Liver (tissue), 9 donors: ENCODE results near the gene RNF220. TPM values are rescaled to one million over a fixed set of nuclear protein-coding genes. Genes with fewer than 3 reads are reported as not detected.

Source experiments
- DNase-seq: peaks from one replicate; pipeline ENCODE4 v3.0.0-alpha.2; 2017; ENCODE audit warnings: low spot score
- H3K27ac ChIP-seq, 2 donors: one replicate each; pipeline ENCODE4 v1.7.0; 2013; ENCODE audit warnings: inconsistent platforms in 2 of 2, low read length in 2 of 2, control low read depth in 1 of 2, low read depth in 1 of 2, mild to moderate bottlenecking in 1 of 2
- H3K27me3 ChIP-seq, 4 donors: one replicate each; pipeline versions ENCODE4 v1.6.1 to v1.7.0; 2013; ENCODE audit warnings: low read length in 3 of 4, inconsistent platforms in 1 of 4, mild to moderate bottlenecking in 1 of 4, moderate library complexity in 1 of 4; ENCODE audit not compliant: control insufficient read depth in 4 of 4, insufficient read depth in 4 of 4
- H3K36me3 ChIP-seq, 4 donors: one replicate each; pipeline versions ENCODE4 v1.6.1 to v1.7.0; 2013; ENCODE audit warnings: low read length in 3 of 4, mild to moderate bottlenecking in 3 of 4, low read depth in 1 of 4, moderate library complexity in 1 of 4; ENCODE audit not compliant: control insufficient read depth in 4 of 4, insufficient read depth in 3 of 4
- H3K4me1 ChIP-seq, 4 donors: one replicate each; pipeline versions ENCODE4 v1.6.1 to v1.7.0; 2013; ENCODE audit warnings: low read length in 3 of 4, mild to moderate bottlenecking in 3 of 4, moderate library complexity in 1 of 4; ENCODE audit not compliant: control insufficient read depth in 4 of 4, insufficient read depth in 4 of 4
- H3K4me3 ChIP-seq, 3 donors: one replicate each; pipeline versions ENCODE4 v1.6.1 to v1.7.0; 2013; ENCODE audit warnings: low read length in 3 of 3, control low read depth in 1 of 3, low read depth in 1 of 3, mild to moderate bottlenecking in 1 of 3
- H3K9ac ChIP-seq, 2 donors: one replicate each; pipeline ENCODE4 v1.7.0; 2013; ENCODE audit warnings: low read length in 2 of 2, mild to moderate bottlenecking in 2 of 2, moderate library complexity in 2 of 2, control low read depth in 1 of 2, low read depth in 1 of 2
- H3K9me3 ChIP-seq, 4 donors: one replicate each; pipeline versions ENCODE4 v1.6.1 to v1.7.0; 2013; ENCODE audit warnings: low read length in 3 of 4; ENCODE audit not compliant: control insufficient read depth in 4 of 4
- ATF3 ChIP-seq: IDR thresholded peaks from 2 replicates; pipeline ENCODE4 v1.6.1; 2016; ENCODE audit warnings: antibody characterized with exemption
- EGR1 ChIP-seq, 2 donors: IDR thresholded peaks; 2 replicates each; pipeline ENCODE4 v1.6.1; 2016 to 2018; ENCODE audit warnings: antibody characterized with exemption in 2 of 2, low read depth in 2 of 2
- FOXA1 ChIP-seq: IDR thresholded peaks from 2 replicates; pipeline ENCODE4 v1.6.1; 2016; ENCODE audit warnings: antibody characterized with exemption
- GABPA ChIP-seq, 2 donors: IDR thresholded peaks in 1 of 2; conservative IDR thresholded peaks in 1 of 2; 2 replicates each; pipeline ENCODE4 v1.6.1; 2016; ENCODE audit warnings: antibody characterized with exemption in 2 of 2, mild to moderate bottlenecking in 1 of 2, moderate library complexity in 1 of 2
- HNF4A ChIP-seq, 2 donors: conservative IDR thresholded peaks; 2 replicates each; pipeline ENCODE4 v1.6.1; 2016; ENCODE audit warnings: antibody characterized with exemption in 2 of 2, mild to moderate bottlenecking in 2 of 2
- HNF4G ChIP-seq: IDR thresholded peaks from 2 replicates; pipeline ENCODE4 v1.6.1; 2016; ENCODE audit warnings: antibody characterized with exemption
- JUND ChIP-seq, 2 donors: IDR thresholded peaks; 2 replicates each; pipeline ENCODE4 v1.6.1; 2016; ENCODE audit warnings: antibody characterized with exemption in 2 of 2
- MAX ChIP-seq: IDR thresholded peaks from 2 replicates; pipeline ENCODE4 v1.6.1; 2016; ENCODE audit warnings: antibody characterized with exemption
- RXRA ChIP-seq, 2 donors: IDR thresholded peaks; 2 replicates each; pipeline ENCODE4 v1.6.1; 2017 to 2018; ENCODE audit warnings: antibody characterized with exemption in 2 of 2, mild to moderate bottlenecking in 1 of 2
- SP1 ChIP-seq: IDR thresholded peaks from 2 replicates; pipeline ENCODE4 v1.6.1; 2018; ENCODE audit warnings: antibody characterized with exemption, mild to moderate bottlenecking
- WGBS: extraction: QIAGEN DNeasy Blood & Tissue Kit; methylation state at CpG from one replicate; pipeline ENCODE4 v1.1.7; 2013; 5-methylcytosine and 5-hydroxymethylcytosine counted together
- polyA plus RNA-seq, 2 donors: library from polyadenylated mRNA; stranded (reverse) in 1 of 2; unstranded in 1 of 2; fragments of 200-250 nt in 1 of 2; fragments of >200 nt in 1 of 2; fragmentation: Nextera tagmentation in 1 of 2; extraction: Ambion mirVana in 1 of 2; gene quantifications; one replicate each; pipeline versions ENCODE4 v1.2.1 to v1.2.3, GENCODE V29; 2013 to 2015
- total RNA-seq, 2 donors: library from RNA; depleted of rRNA; stranded (reverse); fragments of >200 nt; gene quantifications; one replicate each; pipeline ENCODE4 v1.2.3, GENCODE V29; 2014
- TF ChIP-seq, protein P1 (sequence below): IDR thresholded peaks from 2 replicates; pipeline ENCODE4 v1.6.1; 2016; ENCODE audit warnings: antibody characterized with exemption, mild to moderate bottlenecking
- TF ChIP-seq, protein P2 (sequence below): fragments of 150-350 bp; IDR thresholded peaks from 2 replicates; pipeline ENCODE4 v1.5.1; 2017; ENCODE audit warnings: improper control_type of control experiment, low read depth, low read length; ENCODE audit not compliant: missing input control
- TF ChIP-seq, protein P3 (sequence below): IDR thresholded peaks from 2 replicates; pipeline ENCODE4 v1.6.1; 2016; ENCODE audit warnings: antibody characterized with exemption
- donor health status: healthy.
- donor health status: healthy.
- donor health status: healthy.
- donor health status: healthy.
- donor health status: healthy.

Gene RNF220
- total and polyA plus RNA-seq, 4 donors, result 18.2 to 35.8 (median 26.1) TPM

- no peaks in the 10 kb centered on the region for H3K9me3 ChIP-seq
- no peaks in the 10 kb centered on the region for H3K36me3 ChIP-seq
- no peaks in the 10 kb centered on the region for H3K4me1 ChIP-seq
- H3K9ac ChIP-seq, result no peak overlapping the region
- no peak overlapping the region for H3K27ac ChIP-seq
- H3K4me3 ChIP-seq, result no peak overlapping the region
- TF ChIP-seq EGR1 (IDR thresholded peaks at IDR 0.05; ENCODE audit: low read depth in 2 of 2) (no peak), HNF4A (conservative IDR thresholded peaks at IDR 0.05) (no peak), GABPA (IDR thresholded peaks at IDR 0.05 in 1 of 2, conservative IDR thresholded peaks at IDR 0.05 in 1 of 2) (no peak), JUND (IDR thresholded peaks at IDR 0.05) (no peak), ATF3 (no peak), RXRA (IDR thresholded peaks at IDR 0.05) (no peak), HNF4G (no peak), FOXA1 (no peak), MAX (no peak)
- TF ChIP-seq, protein P1, sequence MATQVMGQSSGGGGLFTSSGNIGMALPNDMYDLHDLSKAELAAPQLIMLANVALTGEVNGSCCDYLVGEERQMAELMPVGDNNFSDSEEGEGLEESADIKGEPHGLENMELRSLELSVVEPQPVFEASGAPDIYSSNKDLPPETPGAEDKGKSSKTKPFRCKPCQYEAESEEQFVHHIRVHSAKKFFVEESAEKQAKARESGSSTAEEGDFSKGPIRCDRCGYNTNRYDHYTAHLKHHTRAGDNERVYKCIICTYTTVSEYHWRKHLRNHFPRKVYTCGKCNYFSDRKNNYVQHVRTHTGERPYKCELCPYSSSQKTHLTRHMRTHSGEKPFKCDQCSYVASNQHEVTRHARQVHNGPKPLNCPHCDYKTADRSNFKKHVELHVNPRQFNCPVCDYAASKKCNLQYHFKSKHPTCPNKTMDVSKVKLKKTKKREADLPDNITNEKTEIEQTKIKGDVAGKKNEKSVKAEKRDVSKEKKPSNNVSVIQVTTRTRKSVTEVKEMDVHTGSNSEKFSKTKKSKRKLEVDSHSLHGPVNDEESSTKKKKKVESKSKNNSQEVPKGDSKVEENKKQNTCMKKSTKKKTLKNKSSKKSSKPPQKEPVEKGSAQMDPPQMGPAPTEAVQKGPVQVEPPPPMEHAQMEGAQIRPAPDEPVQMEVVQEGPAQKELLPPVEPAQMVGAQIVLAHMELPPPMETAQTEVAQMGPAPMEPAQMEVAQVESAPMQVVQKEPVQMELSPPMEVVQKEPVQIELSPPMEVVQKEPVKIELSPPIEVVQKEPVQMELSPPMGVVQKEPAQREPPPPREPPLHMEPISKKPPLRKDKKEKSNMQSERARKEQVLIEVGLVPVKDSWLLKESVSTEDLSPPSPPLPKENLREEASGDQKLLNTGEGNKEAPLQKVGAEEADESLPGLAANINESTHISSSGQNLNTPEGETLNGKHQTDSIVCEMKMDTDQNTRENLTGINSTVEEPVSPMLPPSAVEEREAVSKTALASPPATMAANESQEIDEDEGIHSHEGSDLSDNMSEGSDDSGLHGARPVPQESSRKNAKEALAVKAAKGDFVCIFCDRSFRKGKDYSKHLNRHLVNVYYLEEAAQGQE, result no peak
- TF ChIP-seq, protein P2, sequence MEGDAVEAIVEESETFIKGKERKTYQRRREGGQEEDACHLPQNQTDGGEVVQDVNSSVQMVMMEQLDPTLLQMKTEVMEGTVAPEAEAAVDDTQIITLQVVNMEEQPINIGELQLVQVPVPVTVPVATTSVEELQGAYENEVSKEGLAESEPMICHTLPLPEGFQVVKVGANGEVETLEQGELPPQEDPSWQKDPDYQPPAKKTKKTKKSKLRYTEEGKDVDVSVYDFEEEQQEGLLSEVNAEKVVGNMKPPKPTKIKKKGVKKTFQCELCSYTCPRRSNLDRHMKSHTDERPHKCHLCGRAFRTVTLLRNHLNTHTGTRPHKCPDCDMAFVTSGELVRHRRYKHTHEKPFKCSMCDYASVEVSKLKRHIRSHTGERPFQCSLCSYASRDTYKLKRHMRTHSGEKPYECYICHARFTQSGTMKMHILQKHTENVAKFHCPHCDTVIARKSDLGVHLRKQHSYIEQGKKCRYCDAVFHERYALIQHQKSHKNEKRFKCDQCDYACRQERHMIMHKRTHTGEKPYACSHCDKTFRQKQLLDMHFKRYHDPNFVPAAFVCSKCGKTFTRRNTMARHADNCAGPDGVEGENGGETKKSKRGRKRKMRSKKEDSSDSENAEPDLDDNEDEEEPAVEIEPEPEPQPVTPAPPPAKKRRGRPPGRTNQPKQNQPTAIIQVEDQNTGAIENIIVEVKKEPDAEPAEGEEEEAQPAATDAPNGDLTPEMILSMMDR, result no peak
- H3K27me3 ChIP-seq, result peaks cover 0 to 2% (median 0%) of the 10 kb centered on the region in 4 donors
- 52% methylated on average over 23 of the region's 23 CpGs for WGBS
- no peak for DNase-seq
Observed at GRCh38 chr1:44523593-44524591, 118.8 kb downstream of the RNF220 start.

DNA sequence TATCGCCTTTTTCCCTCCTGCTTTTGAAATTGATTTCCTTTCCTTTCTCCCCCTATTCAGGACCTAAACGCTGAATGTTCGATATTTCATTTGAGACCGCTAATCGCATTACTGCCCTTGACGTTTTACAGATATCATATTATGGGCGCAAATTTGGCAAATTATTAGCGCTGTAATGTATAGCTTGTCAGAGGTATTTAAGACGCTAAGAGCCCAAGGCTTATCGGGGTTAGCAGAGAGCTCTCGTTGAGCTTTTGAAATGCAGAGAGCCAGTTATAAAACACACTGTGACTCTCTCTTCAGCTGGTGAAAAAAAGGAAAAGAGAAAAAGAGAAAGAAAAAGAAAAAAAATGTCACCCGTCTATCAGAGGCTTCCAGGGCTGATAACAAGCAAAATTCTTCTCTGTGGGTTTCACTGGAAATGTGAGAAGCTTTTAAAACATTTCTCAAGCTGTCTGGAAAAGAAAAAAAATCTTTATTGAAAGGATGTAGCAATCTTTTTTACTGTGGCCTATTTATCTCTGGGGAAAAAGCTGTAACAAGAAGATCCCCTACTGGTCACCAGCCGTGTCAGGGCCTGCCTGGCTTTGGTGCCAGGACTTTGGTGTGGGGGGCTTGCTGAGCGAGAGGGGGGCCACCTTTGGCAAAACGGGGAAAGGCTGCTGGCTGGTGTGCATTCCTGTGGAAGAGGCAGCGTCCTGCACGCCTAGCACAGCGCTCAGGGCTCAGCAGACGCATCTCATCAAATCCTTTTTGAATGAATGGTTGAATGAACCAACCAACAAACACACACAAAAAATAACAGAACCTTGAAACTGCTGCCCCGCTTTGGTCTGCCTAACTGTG lies 119.8 kb downstream of the RNF220 start:
- no peak overlapping the region for H3K9ac ChIP-seq
- no peaks in the 10 kb centered on the region for H3K9me3 ChIP-seq
- no peaks in the 10 kb centered on the region for H3K4me1 ChIP-seq
- H3K4me3 ChIP-seq, result no peak overlapping the region
- TF ChIP-seq RXRA (IDR thresholded peaks at IDR 0.05), result no peak
- no peak for TF ChIP-seq JUND (IDR thresholded peaks at IDR 0.05)
- TF ChIP-seq, protein P3, sequence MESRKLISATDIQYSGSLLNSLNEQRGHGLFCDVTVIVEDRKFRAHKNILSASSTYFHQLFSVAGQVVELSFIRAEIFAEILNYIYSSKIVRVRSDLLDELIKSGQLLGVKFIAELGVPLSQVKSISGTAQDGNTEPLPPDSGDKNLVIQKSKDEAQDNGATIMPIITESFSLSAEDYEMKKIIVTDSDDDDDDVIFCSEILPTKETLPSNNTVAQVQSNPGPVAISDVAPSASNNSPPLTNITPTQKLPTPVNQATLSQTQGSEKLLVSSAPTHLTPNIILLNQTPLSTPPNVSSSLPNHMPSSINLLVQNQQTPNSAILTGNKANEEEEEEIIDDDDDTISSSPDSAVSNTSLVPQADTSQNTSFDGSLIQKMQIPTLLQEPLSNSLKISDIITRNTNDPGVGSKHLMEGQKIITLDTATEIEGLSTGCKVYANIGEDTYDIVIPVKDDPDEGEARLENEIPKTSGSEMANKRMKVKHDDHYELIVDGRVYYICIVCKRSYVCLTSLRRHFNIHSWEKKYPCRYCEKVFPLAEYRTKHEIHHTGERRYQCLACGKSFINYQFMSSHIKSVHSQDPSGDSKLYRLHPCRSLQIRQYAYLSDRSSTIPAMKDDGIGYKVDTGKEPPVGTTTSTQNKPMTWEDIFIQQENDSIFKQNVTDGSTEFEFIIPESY, result no peak
- no peak for TF ChIP-seq HNF4G
- TF ChIP-seq GABPA (IDR thresholded peaks at IDR 0.05 in 1 of 2, conservative IDR thresholded peaks at IDR 0.05 in 1 of 2), result no peak
- no peak for TF ChIP-seq SP1
- TF ChIP-seq ATF3, result no peak
- TF ChIP-seq FOXA1, result no peak
- WGBS, result 41% methylated on average over 20 of the region's 20 CpGs
- peaks cover 0 to 2% (median 0%) of the 10 kb centered on the region in 4 donors for H3K27me3 ChIP-seq
- no peak overlapping the region for H3K27ac ChIP-seq
- no peak for DNase-seq
- H3K36me3 ChIP-seq, result no peaks in the 10 kb centered on the region
